SU-DHL-6 (cell line): Measurements from ENCODE around the gene VASP.

Experiments used
- H2AFZ ChIP-seq: fragments of 200-600 bp; sonication (generic); 2 replicates; pipeline ENCODE4 v1.6.1; 2014; ENCODE audit warnings: low read depth, mild to moderate bottlenecking, moderate library complexity, mixed read lengths, antibody characterized with exemption, low read length; ENCODE audit not compliant: severe bottlenecking
- H3F3A ChIP-seq: fragments of 200-600 bp; shearing (Covaris generic); 2 replicates; pipeline ENCODE4 v1.6.0; 2016; ENCODE audit warnings: antibody characterized with exemption, mild to moderate bottlenecking; ENCODE audit not compliant: insufficient read depth
- H3K27ac ChIP-seq: fragments of 200-600 bp; sonication (generic); 2 replicates; pipeline ENCODE4 v1.5.1; 2016; ENCODE audit warnings: low read depth, mild to moderate bottlenecking, low read length, moderate library complexity, mixed read lengths
- H3K27me3 ChIP-seq: fragments of 200-600 bp; sonication (generic), shearing (Covaris generic); 2 replicates; pipeline ENCODE4 v1.6.0; 2014; ENCODE audit warnings: mild to moderate bottlenecking, low read length
- H3K36me3 ChIP-seq: fragments of 200-600 bp; sonication (generic); 2 replicates; pipeline ENCODE4 v1.6.1; 2014; ENCODE audit warnings: mild to moderate bottlenecking, low read length, mixed read lengths
- H3K4me2 ChIP-seq: fragments of 300-600, 200-600 bp; shearing (Covaris generic), sonication (generic); 2 replicates; pipeline ENCODE4 v1.6.0; 2014; ENCODE audit warnings: low read length, low read depth, mild to moderate bottlenecking; ENCODE audit not compliant: poor library complexity, severe bottlenecking
- H3K4me3 ChIP-seq: fragments of 200-600 bp; sonication (generic); 2 replicates; pipeline ENCODE4 v1.5.1; 2014; ENCODE audit warnings: antibody characterized with exemption, low read length, mild to moderate bottlenecking, mixed read lengths; ENCODE audit not compliant: insufficient read depth, poor library complexity, severe bottlenecking
- H3K79me2 ChIP-seq: fragments of 200-600 bp; sonication (generic); 2 replicates; pipeline ENCODE4 v1.6.1; 2014; ENCODE audit warnings: mild to moderate bottlenecking, low read length, moderate library complexity; ENCODE audit not compliant: insufficient read depth
- H3K9ac ChIP-seq: fragments of 200-600 bp; sonication (generic); 2 replicates; pipeline ENCODE4 v1.7.0; 2014; ENCODE audit warnings: mild to moderate bottlenecking, low read length
- H3K9me2 ChIP-seq: fragments of 200-600 bp; sonication (generic); replicated peaks from 2 replicates; pipeline ENCODE4 v1.6.1; 2014; ENCODE audit warnings: low read length; ENCODE audit not compliant: insufficient read depth
- H3K9me3 ChIP-seq: fragments of 200-600 bp; sonication (generic); 2 replicates; pipeline ENCODE4 v1.6.1; 2014; ENCODE audit warnings: low read length, mixed read lengths; ENCODE audit not compliant: insufficient read depth
- H4K20me1 ChIP-seq: fragments of 200-600 bp; sonication (generic); 2 replicates; pipeline ENCODE4 v1.6.1; 2014; ENCODE audit warnings: low read depth, mild to moderate bottlenecking, antibody characterized with exemption, low read length, moderate library complexity, mixed read lengths
- CTCF ChIP-seq: fragments of 200-600 bp; sonication (generic); IDR thresholded peaks from one replicate; pipeline ENCODE4 v1.5.1; 2017; ENCODE audit warnings: antibody characterized with exemption, mild to moderate bottlenecking, low read length, moderate library complexity; ENCODE audit not compliant: insufficient read depth, poor library complexity, severe bottlenecking
- EZH2phosphoT487 ChIP-seq: fragments of 200-600 bp; sonication (generic), shearing (Covaris generic); conservative IDR thresholded peaks from 2 replicates; pipeline ENCODE4 v1.6.1; 2018; ENCODE audit warnings: mild to moderate bottlenecking, antibody characterized with exemption, low read length, moderate library complexity, mixed read lengths

VASP gene

DNA sequence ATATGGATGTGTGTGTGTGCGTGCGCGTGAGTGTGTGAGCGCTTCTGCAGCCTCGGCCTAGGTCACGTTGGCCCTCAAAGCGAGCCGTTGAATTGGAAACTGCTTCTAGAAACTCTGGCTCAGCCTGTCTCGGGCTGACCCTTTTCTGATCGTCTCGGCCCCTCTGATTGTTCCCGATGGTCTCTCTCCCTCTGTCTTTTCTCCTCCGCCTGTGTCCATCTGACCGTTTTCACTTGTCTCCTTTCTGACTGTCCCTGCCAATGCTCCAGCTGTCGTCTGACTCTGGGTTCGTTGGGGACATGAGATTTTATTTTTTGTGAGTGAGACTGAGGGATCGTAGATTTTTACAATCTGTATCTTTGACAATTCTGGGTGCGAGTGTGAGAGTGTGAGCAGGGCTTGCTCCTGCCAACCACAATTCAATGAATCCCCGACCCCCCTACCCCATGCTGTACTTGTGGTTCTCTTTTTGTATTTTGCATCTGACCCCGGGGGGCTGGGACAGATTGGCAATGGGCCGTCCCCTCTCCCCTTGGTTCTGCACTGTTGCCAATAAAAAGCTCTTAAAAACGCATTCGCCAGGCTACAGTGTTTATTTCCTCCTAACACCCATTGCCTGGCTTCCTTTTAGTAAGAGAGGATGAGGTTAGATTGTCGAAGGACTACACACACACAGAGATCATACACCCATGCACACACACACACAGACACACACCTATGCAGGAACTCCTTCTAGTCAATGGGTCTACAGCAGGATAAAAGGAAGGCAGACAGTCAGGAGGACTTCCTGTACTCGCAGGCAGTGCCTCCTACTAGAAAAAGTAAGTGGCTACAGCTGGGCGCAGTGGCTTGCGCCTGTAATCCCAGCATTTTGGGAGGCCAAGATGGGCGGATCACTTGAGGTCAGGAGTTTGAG, 32.4 kb upstream of the VASP start:
- Histone ChIP-seq H3K4me3 (no peak overlapping the region), H3K36me3 (no peaks in the 10 kb centered on the region), H3F3A (peaks cover 10% of the 10 kb centered on the region), H3K9me3 (no peaks in the 10 kb centered on the region), H3K9me2 (no peaks in the 10 kb centered on the region), H3K79me2 (no peaks in the 10 kb centered on the region), H4K20me1 (no peaks in the 10 kb centered on the region), H2AFZ (no peak overlapping the region), H3K27ac (no peak overlapping the region), H3K27me3 (no peaks in the 10 kb centered on the region), H3K9ac (no peak overlapping the region), H3K4me2 (no peak overlapping the region)
- TF ChIP-seq EZH2phosphoT487 (no peak), CTCF (no peak)

DNA sequence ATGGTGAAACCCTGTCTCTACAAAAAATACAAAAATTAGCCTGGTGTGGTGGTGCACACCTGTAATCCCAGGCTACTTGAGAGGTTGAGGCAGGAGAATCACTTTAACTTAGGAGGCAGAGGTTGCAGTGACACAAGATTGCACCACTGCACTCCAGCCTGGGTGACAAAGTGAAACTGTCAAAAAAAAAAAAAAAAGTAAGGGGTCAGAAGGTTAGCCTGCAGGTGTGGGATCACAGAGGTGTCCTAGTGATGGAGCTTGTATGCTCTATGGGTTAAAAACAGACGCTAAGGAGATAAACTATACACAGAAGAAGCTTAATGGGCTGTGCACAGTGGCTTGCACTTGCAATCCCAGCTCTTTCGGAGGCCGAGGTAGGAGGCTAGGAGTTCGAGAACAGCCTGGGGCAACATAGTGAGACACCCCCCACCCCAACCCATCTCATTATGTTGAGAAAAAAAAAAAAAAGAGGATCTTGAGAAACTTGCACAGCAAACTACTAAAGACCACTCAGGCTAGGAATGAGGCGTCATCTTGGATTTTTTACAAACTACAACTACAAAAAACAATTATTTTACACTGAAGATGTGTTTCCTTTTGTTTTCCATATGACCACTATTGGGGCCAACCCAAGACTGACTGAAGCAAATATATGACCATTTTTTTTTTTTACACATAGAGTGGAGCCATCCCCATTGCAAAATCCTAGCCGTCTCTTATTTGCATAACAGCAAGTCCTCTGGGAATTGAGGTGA, 31.6 kb upstream of the VASP start:
- H3K4me2 ChIP-seq = no peak overlapping the region
- no peak overlapping the region for H3K4me3 ChIP-seq
- H3K9me3 ChIP-seq = no peaks in the 10 kb centered on the region
- no peaks in the 10 kb centered on the region for H3K27me3 ChIP-seq
- no peak overlapping the region for H2AFZ ChIP-seq
- peaks cover 10% of the 10 kb centered on the region for H3F3A ChIP-seq
- no peaks in the 10 kb centered on the region for H3K79me2 ChIP-seq
- no peaks in the 10 kb centered on the region for H4K20me1 ChIP-seq
- H3K27ac ChIP-seq = no peak overlapping the region
- H3K9me2 ChIP-seq = no peaks in the 10 kb centered on the region
- H3K36me3 ChIP-seq = no peaks in the 10 kb centered on the region
- TF ChIP-seq CTCF (no peak), EZH2phosphoT487 (no peak)
- H3K9ac ChIP-seq = no peak overlapping the region

DNA sequence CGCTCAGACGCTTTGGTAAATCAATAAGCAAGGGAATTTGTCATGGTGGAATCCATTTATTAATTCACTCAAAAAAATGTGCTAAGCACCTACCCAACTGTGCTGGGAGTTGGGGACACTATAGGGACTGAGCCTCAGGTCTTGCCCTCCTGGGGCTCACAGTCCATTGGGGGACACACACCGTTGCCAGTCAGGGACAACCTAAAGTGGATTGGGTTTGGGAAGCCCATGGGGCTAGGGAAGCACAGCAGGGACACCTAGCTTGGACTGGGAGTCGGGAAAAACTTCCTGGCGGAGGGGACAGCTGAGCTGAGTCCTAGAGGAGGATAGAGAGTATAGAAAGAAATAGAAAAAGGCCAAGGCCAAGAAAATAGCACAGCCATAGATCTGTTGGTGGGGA, 31.0 kb upstream of the VASP start:
- no peaks in the 10 kb centered on the region for H3K79me2 ChIP-seq
- H2AFZ ChIP-seq = no peak overlapping the region
- H3K9me2 ChIP-seq = no peaks in the 10 kb centered on the region
- H3K4me2 ChIP-seq = no peak overlapping the region
- no peak overlapping the region for H3K27ac ChIP-seq
- H3K27me3 ChIP-seq = no peaks in the 10 kb centered on the region
- TF ChIP-seq CTCF (no peak), EZH2phosphoT487 (no peak)
- H3K4me3 ChIP-seq = no peak overlapping the region
- H3K9me3 ChIP-seq = no peaks in the 10 kb centered on the region
- no peaks in the 10 kb centered on the region for H4K20me1 ChIP-seq
- no peaks in the 10 kb centered on the region for H3K36me3 ChIP-seq
- H3K9ac ChIP-seq = no peak overlapping the region
- peaks cover 10% of the 10 kb centered on the region for H3F3A ChIP-seq
